ENCODE results near the gene DCLK2.

DNA sequence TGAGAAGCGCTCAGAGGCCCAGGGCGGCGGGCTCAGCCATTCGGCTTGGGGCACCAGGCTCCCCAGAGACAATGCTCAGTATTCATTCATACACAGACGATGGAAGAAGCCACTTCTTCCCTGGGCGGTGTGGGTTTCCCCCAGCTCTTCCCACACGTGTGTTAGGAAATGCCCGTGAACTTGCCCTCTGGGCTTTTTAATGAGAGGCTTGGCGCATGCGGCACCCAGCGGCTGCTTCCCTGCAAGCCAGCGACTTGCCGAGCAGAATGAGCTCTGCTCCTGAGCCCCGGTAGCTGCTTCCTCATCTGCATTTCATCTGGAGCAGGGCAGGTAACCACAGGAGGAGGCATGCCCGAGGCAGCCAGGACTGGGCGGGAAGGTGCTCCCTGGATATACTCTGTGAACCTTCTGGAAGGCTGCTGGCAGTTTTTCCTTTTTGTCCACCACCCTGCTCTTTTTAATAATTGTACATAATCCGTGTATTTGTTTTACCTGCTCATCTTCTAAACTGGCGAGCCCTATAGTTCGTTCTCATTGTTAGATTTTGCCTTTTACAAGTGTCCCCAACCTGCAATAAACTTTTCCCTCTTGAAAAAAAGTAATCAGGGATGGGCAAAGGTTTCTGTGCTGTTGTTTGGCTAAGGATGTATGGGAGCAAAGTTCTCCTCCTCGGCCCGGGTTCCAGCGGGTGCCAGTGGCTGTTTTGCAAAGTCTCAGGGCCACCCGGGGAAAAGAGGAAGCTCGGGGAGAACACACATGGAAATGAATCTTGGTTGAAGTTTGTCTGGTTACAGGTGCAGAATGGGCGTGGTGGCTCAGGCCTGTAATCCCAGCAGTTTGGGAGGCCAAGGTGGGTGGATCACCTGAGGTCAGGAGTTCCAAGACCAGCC is 178.8 kb downstream of the DCLK2 start:
- TF ChIP-seq, protein P1, sequence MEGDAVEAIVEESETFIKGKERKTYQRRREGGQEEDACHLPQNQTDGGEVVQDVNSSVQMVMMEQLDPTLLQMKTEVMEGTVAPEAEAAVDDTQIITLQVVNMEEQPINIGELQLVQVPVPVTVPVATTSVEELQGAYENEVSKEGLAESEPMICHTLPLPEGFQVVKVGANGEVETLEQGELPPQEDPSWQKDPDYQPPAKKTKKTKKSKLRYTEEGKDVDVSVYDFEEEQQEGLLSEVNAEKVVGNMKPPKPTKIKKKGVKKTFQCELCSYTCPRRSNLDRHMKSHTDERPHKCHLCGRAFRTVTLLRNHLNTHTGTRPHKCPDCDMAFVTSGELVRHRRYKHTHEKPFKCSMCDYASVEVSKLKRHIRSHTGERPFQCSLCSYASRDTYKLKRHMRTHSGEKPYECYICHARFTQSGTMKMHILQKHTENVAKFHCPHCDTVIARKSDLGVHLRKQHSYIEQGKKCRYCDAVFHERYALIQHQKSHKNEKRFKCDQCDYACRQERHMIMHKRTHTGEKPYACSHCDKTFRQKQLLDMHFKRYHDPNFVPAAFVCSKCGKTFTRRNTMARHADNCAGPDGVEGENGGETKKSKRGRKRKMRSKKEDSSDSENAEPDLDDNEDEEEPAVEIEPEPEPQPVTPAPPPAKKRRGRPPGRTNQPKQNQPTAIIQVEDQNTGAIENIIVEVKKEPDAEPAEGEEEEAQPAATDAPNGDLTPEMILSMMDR (IDR thresholded peaks at IDR 0.05; ENCODE audit: insufficient read depth, low read length, poor library complexity, severe bottlenecking) = no peak
- no peak for TF ChIP-seq EZH2phosphoT487 (conservative IDR thresholded peaks at IDR 0.05; ENCODE audit: low read length)

Measured in SU-DHL-6 (cell line).